Liver (tissue), 9 donors: ENCODE results near the gene HSP90AB1. TPM values are rescaled to one million over a fixed set of nuclear protein-coding genes. Genes with fewer than 3 reads are reported as not detected.
A peak's percentile ranks its signal among the peaks of the same experiment; 100 is the strongest.

Experiments
- DNase-seq: peaks from one replicate; pipeline ENCODE4 v3.0.0-alpha.2; 2017; ENCODE audit warnings: low spot score
- H3K27ac ChIP-seq, 2 donors: one replicate each; pipeline ENCODE4 v1.7.0; 2013; ENCODE audit warnings: inconsistent platforms in 2 of 2, low read length in 2 of 2, control low read depth in 1 of 2, low read depth in 1 of 2, mild to moderate bottlenecking in 1 of 2
- H3K27me3 ChIP-seq, 4 donors: one replicate each; pipeline versions ENCODE4 v1.6.1 to v1.7.0; 2013; ENCODE audit warnings: low read length in 3 of 4, inconsistent platforms in 1 of 4, mild to moderate bottlenecking in 1 of 4, moderate library complexity in 1 of 4; ENCODE audit not compliant: control insufficient read depth in 4 of 4, insufficient read depth in 4 of 4
- H3K36me3 ChIP-seq, 4 donors: one replicate each; pipeline versions ENCODE4 v1.6.1 to v1.7.0; 2013; ENCODE audit warnings: low read length in 3 of 4, mild to moderate bottlenecking in 3 of 4, low read depth in 1 of 4, moderate library complexity in 1 of 4; ENCODE audit not compliant: control insufficient read depth in 4 of 4, insufficient read depth in 3 of 4
- H3K4me1 ChIP-seq, 4 donors: one replicate each; pipeline versions ENCODE4 v1.6.1 to v1.7.0; 2013; ENCODE audit warnings: low read length in 3 of 4, mild to moderate bottlenecking in 3 of 4, moderate library complexity in 1 of 4; ENCODE audit not compliant: control insufficient read depth in 4 of 4, insufficient read depth in 4 of 4
- H3K4me3 ChIP-seq, 3 donors: one replicate each; pipeline versions ENCODE4 v1.6.1 to v1.7.0; 2013; ENCODE audit warnings: low read length in 3 of 3, control low read depth in 1 of 3, low read depth in 1 of 3, mild to moderate bottlenecking in 1 of 3
- H3K9ac ChIP-seq, 2 donors: one replicate each; pipeline ENCODE4 v1.7.0; 2013; ENCODE audit warnings: low read length in 2 of 2, mild to moderate bottlenecking in 2 of 2, moderate library complexity in 2 of 2, control low read depth in 1 of 2, low read depth in 1 of 2
- H3K9me3 ChIP-seq, 4 donors: one replicate each; pipeline versions ENCODE4 v1.6.1 to v1.7.0; 2013; ENCODE audit warnings: low read length in 3 of 4; ENCODE audit not compliant: control insufficient read depth in 4 of 4
- EGR1 ChIP-seq, 2 donors: IDR thresholded peaks; 2 replicates each; pipeline ENCODE4 v1.6.1; 2016 to 2018; ENCODE audit warnings: antibody characterized with exemption in 2 of 2, low read depth in 2 of 2
- FOXA2 ChIP-seq: IDR thresholded peaks from 2 replicates; pipeline ENCODE4 v1.6.1; 2016; ENCODE audit warnings: antibody characterized with exemption
- GABPA ChIP-seq, 2 donors: IDR thresholded peaks in 1 of 2; conservative IDR thresholded peaks in 1 of 2; 2 replicates each; pipeline ENCODE4 v1.6.1; 2016; ENCODE audit warnings: antibody characterized with exemption in 2 of 2, mild to moderate bottlenecking in 1 of 2, moderate library complexity in 1 of 2
- HNF4A ChIP-seq, 2 donors: conservative IDR thresholded peaks; 2 replicates each; pipeline ENCODE4 v1.6.1; 2016; ENCODE audit warnings: antibody characterized with exemption in 2 of 2, mild to moderate bottlenecking in 2 of 2
- HNF4G ChIP-seq: IDR thresholded peaks from 2 replicates; pipeline ENCODE4 v1.6.1; 2016; ENCODE audit warnings: antibody characterized with exemption
- JUND ChIP-seq, 2 donors: IDR thresholded peaks; 2 replicates each; pipeline ENCODE4 v1.6.1; 2016; ENCODE audit warnings: antibody characterized with exemption in 2 of 2
- NR2F2 ChIP-seq: IDR thresholded peaks from 2 replicates; pipeline ENCODE4 v1.6.1; 2016; ENCODE audit warnings: antibody characterized with exemption
- RAD21 ChIP-seq, 2 donors: IDR thresholded peaks; 2 replicates each; pipeline ENCODE4 v1.6.1; 2016; ENCODE audit warnings: antibody characterized with exemption in 2 of 2, mild to moderate bottlenecking in 2 of 2
- RXRA ChIP-seq, 2 donors: IDR thresholded peaks; 2 replicates each; pipeline ENCODE4 v1.6.1; 2017 to 2018; ENCODE audit warnings: antibody characterized with exemption in 2 of 2, mild to moderate bottlenecking in 1 of 2
- SP1 ChIP-seq: IDR thresholded peaks from 2 replicates; pipeline ENCODE4 v1.6.1; 2018; ENCODE audit warnings: antibody characterized with exemption, mild to moderate bottlenecking
- TAF1 ChIP-seq: conservative IDR thresholded peaks from 2 replicates; pipeline ENCODE4 v1.6.1; 2016; ENCODE audit warnings: antibody characterized with exemption, mild to moderate bottlenecking
- YY1 ChIP-seq: IDR thresholded peaks from 2 replicates; pipeline ENCODE4 v1.6.1; 2016; ENCODE audit warnings: antibody characterized with exemption, mild to moderate bottlenecking
- WGBS: extraction: QIAGEN DNeasy Blood & Tissue Kit; methylation state at CpG from one replicate; pipeline ENCODE4 v1.1.7; 2013; 5-methylcytosine and 5-hydroxymethylcytosine counted together
- polyA plus RNA-seq, 2 donors: library from polyadenylated mRNA; stranded (reverse) in 1 of 2; unstranded in 1 of 2; fragments of 200-250 nt in 1 of 2; fragments of >200 nt in 1 of 2; fragmentation: Nextera tagmentation in 1 of 2; extraction: Ambion mirVana in 1 of 2; gene quantifications; one replicate each; pipeline versions ENCODE4 v1.2.1 to v1.2.3, GENCODE V29; 2013 to 2015
- total RNA-seq, 2 donors: library from RNA; depleted of rRNA; stranded (reverse); fragments of >200 nt; gene quantifications; one replicate each; pipeline ENCODE4 v1.2.3, GENCODE V29; 2014
- TF ChIP-seq, protein P1 (sequence below): IDR thresholded peaks from 2 replicates; pipeline ENCODE4 v1.6.1; 2016; ENCODE audit warnings: antibody characterized with exemption
- TF ChIP-seq, protein P2 (sequence below): IDR thresholded peaks from 2 replicates; pipeline ENCODE4 v1.6.1; 2016; ENCODE audit warnings: antibody characterized with exemption, mild to moderate bottlenecking
- TF ChIP-seq, protein P3 (sequence below): IDR thresholded peaks from 2 replicates; pipeline ENCODE4 v1.6.1; 2016; ENCODE audit warnings: antibody characterized with exemption
- TF ChIP-seq, protein P4 (sequence below): IDR thresholded peaks from 2 replicates; pipeline ENCODE4 v1.6.1; 2016; ENCODE audit warnings: antibody characterized with exemption
- TF ChIP-seq, protein P5 (sequence below): fragments of 150-350 bp; IDR thresholded peaks from 2 replicates; pipeline ENCODE4 v1.5.1; 2017; ENCODE audit warnings: improper control_type of control experiment, low read depth, low read length; ENCODE audit not compliant: missing input control
- donor health status: healthy.
- donor health status: healthy.
- donor health status: healthy.
- donor health status: healthy.
- donor health status: healthy.

Gene HSP90AB1
- total and polyA plus RNA-seq, 4 donors, result 129 to 281 (median 203) TPM

DNA sequence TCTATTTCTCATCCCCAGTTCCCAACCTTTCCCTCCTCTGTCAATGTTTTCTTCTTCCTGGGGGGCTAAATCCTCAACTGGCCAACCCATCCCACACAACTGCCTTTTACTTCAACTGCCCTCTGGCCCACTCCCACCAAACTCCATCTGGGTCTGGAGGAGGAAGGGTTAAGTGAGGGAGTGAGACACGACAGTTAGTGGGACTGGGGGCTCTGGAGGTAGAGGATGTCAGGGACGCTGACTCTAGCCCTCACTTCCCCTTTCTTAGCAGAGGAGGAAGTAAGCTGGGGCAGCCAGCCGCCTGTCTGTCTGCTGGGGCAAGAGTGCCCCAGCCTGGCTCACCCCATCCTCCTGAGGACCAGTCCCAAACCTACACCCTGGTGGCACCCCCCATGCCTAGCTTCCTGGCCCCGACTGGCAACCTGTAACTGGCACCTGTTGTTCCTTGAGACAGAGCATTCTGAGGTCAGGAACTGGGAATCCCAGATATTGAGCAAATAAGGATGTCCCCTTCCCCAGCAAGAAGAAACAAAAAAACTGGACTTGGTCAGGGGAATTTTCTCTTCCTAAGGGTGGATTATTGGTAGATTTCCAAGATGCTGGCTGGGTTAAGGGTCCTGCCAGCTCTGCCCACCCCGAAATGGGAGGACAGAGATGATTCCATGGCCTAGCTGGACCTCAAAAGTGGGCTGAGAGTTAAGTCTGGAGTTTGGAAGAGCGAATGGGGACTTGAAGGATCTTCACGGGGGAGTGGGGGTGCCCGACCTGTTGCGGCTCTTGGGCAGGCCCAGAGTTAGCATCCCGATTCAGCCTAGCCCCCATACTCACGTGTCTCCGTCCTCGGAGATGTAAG, 17.5 kb downstream of the HSP90AB1 start:
- Histone ChIP-seq H3K4me3 (peak overlapping the region; percentile 68 to 92 (median 78)), H3K27me3 (no peaks in the 10 kb centered on the region), H3K9ac (peak overlapping the region; percentile 67 to 89), H3K27ac (peak overlapping the region; percentile 73 to 86), H3K4me1 (peaks cover 14 to 33% (median 25%) of the 10 kb centered on the region in 4 donors), H3K9me3 (no peaks in the 10 kb centered on the region), H3K36me3 (peaks cover 0 to 10% (median 4%) of the 10 kb centered on the region in 4 donors)
- 12% methylated on average over 13 of the region's 13 CpGs for WGBS
- DNase-seq, result no peak
- TF ChIP-seq FOXA2, result no peak
- TF ChIP-seq, protein P1, sequence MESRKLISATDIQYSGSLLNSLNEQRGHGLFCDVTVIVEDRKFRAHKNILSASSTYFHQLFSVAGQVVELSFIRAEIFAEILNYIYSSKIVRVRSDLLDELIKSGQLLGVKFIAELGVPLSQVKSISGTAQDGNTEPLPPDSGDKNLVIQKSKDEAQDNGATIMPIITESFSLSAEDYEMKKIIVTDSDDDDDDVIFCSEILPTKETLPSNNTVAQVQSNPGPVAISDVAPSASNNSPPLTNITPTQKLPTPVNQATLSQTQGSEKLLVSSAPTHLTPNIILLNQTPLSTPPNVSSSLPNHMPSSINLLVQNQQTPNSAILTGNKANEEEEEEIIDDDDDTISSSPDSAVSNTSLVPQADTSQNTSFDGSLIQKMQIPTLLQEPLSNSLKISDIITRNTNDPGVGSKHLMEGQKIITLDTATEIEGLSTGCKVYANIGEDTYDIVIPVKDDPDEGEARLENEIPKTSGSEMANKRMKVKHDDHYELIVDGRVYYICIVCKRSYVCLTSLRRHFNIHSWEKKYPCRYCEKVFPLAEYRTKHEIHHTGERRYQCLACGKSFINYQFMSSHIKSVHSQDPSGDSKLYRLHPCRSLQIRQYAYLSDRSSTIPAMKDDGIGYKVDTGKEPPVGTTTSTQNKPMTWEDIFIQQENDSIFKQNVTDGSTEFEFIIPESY, result no peak
- no peak for TF ChIP-seq HNF4G
- TF ChIP-seq JUND (IDR thresholded peaks at IDR 0.05), result no peak
- TF ChIP-seq SP1, result no peak
- no peak for TF ChIP-seq RAD21 (IDR thresholded peaks at IDR 0.05)
- TF ChIP-seq YY1, result no peak
- TF ChIP-seq, protein P2, sequence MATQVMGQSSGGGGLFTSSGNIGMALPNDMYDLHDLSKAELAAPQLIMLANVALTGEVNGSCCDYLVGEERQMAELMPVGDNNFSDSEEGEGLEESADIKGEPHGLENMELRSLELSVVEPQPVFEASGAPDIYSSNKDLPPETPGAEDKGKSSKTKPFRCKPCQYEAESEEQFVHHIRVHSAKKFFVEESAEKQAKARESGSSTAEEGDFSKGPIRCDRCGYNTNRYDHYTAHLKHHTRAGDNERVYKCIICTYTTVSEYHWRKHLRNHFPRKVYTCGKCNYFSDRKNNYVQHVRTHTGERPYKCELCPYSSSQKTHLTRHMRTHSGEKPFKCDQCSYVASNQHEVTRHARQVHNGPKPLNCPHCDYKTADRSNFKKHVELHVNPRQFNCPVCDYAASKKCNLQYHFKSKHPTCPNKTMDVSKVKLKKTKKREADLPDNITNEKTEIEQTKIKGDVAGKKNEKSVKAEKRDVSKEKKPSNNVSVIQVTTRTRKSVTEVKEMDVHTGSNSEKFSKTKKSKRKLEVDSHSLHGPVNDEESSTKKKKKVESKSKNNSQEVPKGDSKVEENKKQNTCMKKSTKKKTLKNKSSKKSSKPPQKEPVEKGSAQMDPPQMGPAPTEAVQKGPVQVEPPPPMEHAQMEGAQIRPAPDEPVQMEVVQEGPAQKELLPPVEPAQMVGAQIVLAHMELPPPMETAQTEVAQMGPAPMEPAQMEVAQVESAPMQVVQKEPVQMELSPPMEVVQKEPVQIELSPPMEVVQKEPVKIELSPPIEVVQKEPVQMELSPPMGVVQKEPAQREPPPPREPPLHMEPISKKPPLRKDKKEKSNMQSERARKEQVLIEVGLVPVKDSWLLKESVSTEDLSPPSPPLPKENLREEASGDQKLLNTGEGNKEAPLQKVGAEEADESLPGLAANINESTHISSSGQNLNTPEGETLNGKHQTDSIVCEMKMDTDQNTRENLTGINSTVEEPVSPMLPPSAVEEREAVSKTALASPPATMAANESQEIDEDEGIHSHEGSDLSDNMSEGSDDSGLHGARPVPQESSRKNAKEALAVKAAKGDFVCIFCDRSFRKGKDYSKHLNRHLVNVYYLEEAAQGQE, result no peak
- no peak for TF ChIP-seq EGR1 (IDR thresholded peaks at IDR 0.05; ENCODE audit: low read depth in 2 of 2)
- TF ChIP-seq, protein P3, sequence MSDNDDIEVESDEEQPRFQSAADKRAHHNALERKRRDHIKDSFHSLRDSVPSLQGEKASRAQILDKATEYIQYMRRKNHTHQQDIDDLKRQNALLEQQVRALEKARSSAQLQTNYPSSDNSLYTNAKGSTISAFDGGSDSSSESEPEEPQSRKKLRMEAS, result no peak
- no peak for TF ChIP-seq TAF1
- TF ChIP-seq, protein P4, sequence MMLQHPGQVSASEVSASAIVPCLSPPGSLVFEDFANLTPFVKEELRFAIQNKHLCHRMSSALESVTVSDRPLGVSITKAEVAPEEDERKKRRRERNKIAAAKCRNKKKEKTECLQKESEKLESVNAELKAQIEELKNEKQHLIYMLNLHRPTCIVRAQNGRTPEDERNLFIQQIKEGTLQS, result no peak
- TF ChIP-seq GABPA (IDR thresholded peaks at IDR 0.05 in 1 of 2, conservative IDR thresholded peaks at IDR 0.05 in 1 of 2), result no peak
- TF ChIP-seq HNF4A (conservative IDR thresholded peaks at IDR 0.05), result no peak
- TF ChIP-seq, protein P5, sequence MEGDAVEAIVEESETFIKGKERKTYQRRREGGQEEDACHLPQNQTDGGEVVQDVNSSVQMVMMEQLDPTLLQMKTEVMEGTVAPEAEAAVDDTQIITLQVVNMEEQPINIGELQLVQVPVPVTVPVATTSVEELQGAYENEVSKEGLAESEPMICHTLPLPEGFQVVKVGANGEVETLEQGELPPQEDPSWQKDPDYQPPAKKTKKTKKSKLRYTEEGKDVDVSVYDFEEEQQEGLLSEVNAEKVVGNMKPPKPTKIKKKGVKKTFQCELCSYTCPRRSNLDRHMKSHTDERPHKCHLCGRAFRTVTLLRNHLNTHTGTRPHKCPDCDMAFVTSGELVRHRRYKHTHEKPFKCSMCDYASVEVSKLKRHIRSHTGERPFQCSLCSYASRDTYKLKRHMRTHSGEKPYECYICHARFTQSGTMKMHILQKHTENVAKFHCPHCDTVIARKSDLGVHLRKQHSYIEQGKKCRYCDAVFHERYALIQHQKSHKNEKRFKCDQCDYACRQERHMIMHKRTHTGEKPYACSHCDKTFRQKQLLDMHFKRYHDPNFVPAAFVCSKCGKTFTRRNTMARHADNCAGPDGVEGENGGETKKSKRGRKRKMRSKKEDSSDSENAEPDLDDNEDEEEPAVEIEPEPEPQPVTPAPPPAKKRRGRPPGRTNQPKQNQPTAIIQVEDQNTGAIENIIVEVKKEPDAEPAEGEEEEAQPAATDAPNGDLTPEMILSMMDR, result no peak
- no peak for TF ChIP-seq NR2F2
- no peak for TF ChIP-seq RXRA (IDR thresholded peaks at IDR 0.05)
